ENCODE results near the gene OR52L1.

GRCh38 chr11:5955586-5955985, 31.2 kb downstream of the OR52L1 start:
- TF ChIP-seq CTCF (IDR thresholded peaks at IDR 0.05) (no peak), POLR2AphosphoS5 (IDR thresholded peaks at IDR 0.05) (no peak), EP300 (IDR thresholded peaks at IDR 0.05; ENCODE audit: low read depth) (no peak), POLR2A (IDR thresholded peaks at IDR 0.05) (no peak)
